ENCODE results near the gene MCM10.
"Not testable (repeated sequence)": the region's sequence is repeated elsewhere in the genome, so short reads cannot be mapped to it uniquely, and the experiment has no call there.

The MCM10 gene

GRCh38 chr10:13146379-13146778 lies 15.0 kb upstream of the MCM10 start:
- Mint-ChIP-seq H3K4me1 (no peaks in the 10 kb centered on the region), H3K9me3 (peaks cover 14% of the 10 kb centered on the region), H3K27ac (no peak overlapping the region), H3K4me3 (no peak overlapping the region), H3K36me3 (peaks cover 21% of the 10 kb centered on the region)
- DNase-seq (ENCODE audit: low spot score in 2 of 2) (no peak), ATAC-seq (no peak)

GRCh38 chr10:13147161-13147560 lies 14.2 kb upstream of the MCM10 start:
- H3K4me1 Mint-ChIP-seq = no peaks in the 10 kb centered on the region

GRCh38 chr10:13152296-13152695 lies 9.1 kb upstream of the MCM10 start:
- ATAC-seq = no peak
- H3K9me3 Mint-ChIP-seq = peaks cover 4% of the 10 kb centered on the region
- H3K36me3 Mint-ChIP-seq = no peaks in the 10 kb centered on the region
- no peak overlapping the region for H3K27ac Mint-ChIP-seq
- H3K4me3 Mint-ChIP-seq = no peak overlapping the region
- no peaks in the 10 kb centered on the region for H3K4me1 Mint-ChIP-seq
- no peak for DNase-seq (ENCODE audit: low spot score in 2 of 2)

More at GRCh38 chr10:13147161-13147560, 14.2 kb upstream of the MCM10 start:
- no peak overlapping the region for H3K27ac Mint-ChIP-seq
- peaks cover 14% of the 10 kb centered on the region for H3K9me3 Mint-ChIP-seq
- DNase-seq (ENCODE audit: low spot score in 2 of 2) (no peak), ATAC-seq (no peak)
- peaks cover 13% of the 10 kb centered on the region for H3K36me3 Mint-ChIP-seq
- no peak overlapping the region for H3K4me3 Mint-ChIP-seq

- H3K4me3 Mint-ChIP-seq; H3K27ac Mint-ChIP-seq; H3K9me3 Mint-ChIP-seq; H3K4me1 Mint-ChIP-seq; ATAC-seq; H3K36me3 Mint-ChIP-seq; DNase-seq (ENCODE audit: low spot score in 2 of 2): not testable (repeated sequence)
These were observed 5.5 kb upstream of the MCM10 start for GRCh38 chr10:13155860-13156259.

- Mint-ChIP-seq H3K4me1 (peaks cover 11% of the 10 kb centered on the region), H3K27ac (peak overlapping the region; percentile 82), H3K4me3 (peak overlapping the region; percentile 61), H3K9me3 (no peaks in the 10 kb centered on the region), H3K36me3 (no peaks in the 10 kb centered on the region)
- ATAC-seq = no peak
- DNase-seq (ENCODE audit: low spot score in 2 of 2) = no peak
These were observed 3.0 kb upstream of the MCM10 start for GRCh38 chr10:13158401-13158800.

GRCh38 chr10:13161857-13162271 lies 506 bp downstream of the MCM10 start:
- DNase-seq (ENCODE audit: low spot score in 2 of 2) (no peak), ATAC-seq (peak; percentile 20)
- H3K36me3 Mint-ChIP-seq = peaks cover 16% of the 10 kb centered on the region
- peaks cover 11% of the 10 kb centered on the region for H3K4me1 Mint-ChIP-seq
- no peaks in the 10 kb centered on the region for H3K9me3 Mint-ChIP-seq
- H3K27ac Mint-ChIP-seq = peak overlapping the region; percentile 74
- H3K4me3 Mint-ChIP-seq = peak overlapping the region; percentile 83

- peaks cover 11% of the 10 kb centered on the region for H3K4me1 Mint-ChIP-seq
- no peak for DNase-seq (ENCODE audit: low spot score in 2 of 2)
- ATAC-seq = no peak
These were observed 2.5 kb downstream of the MCM10 start for GRCh38 chr10:13163859-13164258.

GRCh38 chr10:13165177-13165576 lies 3.8 kb downstream of the MCM10 start:
- no peak for DNase-seq (ENCODE audit: low spot score in 2 of 2)
- peaks cover 22% of the 10 kb centered on the region for H3K36me3 Mint-ChIP-seq
- H3K4me3 Mint-ChIP-seq = no peak overlapping the region

More at GRCh38 chr10:13163859-13164258, 2.5 kb downstream of the MCM10 start:
- no peaks in the 10 kb centered on the region for H3K9me3 Mint-ChIP-seq
- H3K27ac Mint-ChIP-seq = no peak overlapping the region
- H3K4me3 Mint-ChIP-seq = no peak overlapping the region
- peaks cover 22% of the 10 kb centered on the region for H3K36me3 Mint-ChIP-seq

GRCh38 chr10:13167568-13167967 lies 6.2 kb downstream of the MCM10 start:
- DNase-seq (ENCODE audit: low spot score in 2 of 2) (no peak), ATAC-seq (no peak)
- Mint-ChIP-seq H3K27ac (no peak overlapping the region), H3K4me3 (no peak overlapping the region), H3K9me3 (no peaks in the 10 kb centered on the region), H3K4me1 (peaks cover under 1% of the 10 kb centered on the region), H3K36me3 (peaks cover 46% of the 10 kb centered on the region)

More at GRCh38 chr10:13165177-13165576, 3.8 kb downstream of the MCM10 start:
- H3K4me1 Mint-ChIP-seq = peaks cover 11% of the 10 kb centered on the region
- H3K9me3 Mint-ChIP-seq = no peaks in the 10 kb centered on the region
- no peak for ATAC-seq
- H3K27ac Mint-ChIP-seq = no peak overlapping the region

- Mint-ChIP-seq H3K4me1 (no peaks in the 10 kb centered on the region), H3K4me3 (no peak overlapping the region), H3K9me3 (no peaks in the 10 kb centered on the region), H3K27ac (no peak overlapping the region), H3K36me3 (peaks cover 58% of the 10 kb centered on the region)
- DNase-seq (ENCODE audit: low spot score in 2 of 2) (no peak), ATAC-seq (no peak)
These were observed 7.4 kb downstream of the MCM10 start for GRCh38 chr10:13168781-13169180.

GRCh38 chr10:13173616-13174015 lies 12.3 kb downstream of the MCM10 start:
- no peak overlapping the region for H3K27ac Mint-ChIP-seq
- H3K9me3 Mint-ChIP-seq = no peaks in the 10 kb centered on the region
- no peak for DNase-seq (ENCODE audit: low spot score in 2 of 2)
- H3K4me3 Mint-ChIP-seq = no peak overlapping the region
- no peaks in the 10 kb centered on the region for H3K4me1 Mint-ChIP-seq
- peaks cover 85% of the 10 kb centered on the region for H3K36me3 Mint-ChIP-seq
- ATAC-seq = no peak

GRCh38 chr10:13180788-13181187 lies 19.4 kb downstream of the MCM10 start:
- Mint-ChIP-seq H3K4me3 (no peak overlapping the region), H3K9me3 (no peaks in the 10 kb centered on the region), H3K36me3 (peaks cover 98% of the 10 kb centered on the region), H3K4me1 (no peaks in the 10 kb centered on the region), H3K27ac (no peak overlapping the region)
- ATAC-seq = peak; percentile 94
- DNase-seq (ENCODE audit: low spot score in 2 of 2) = peak in 1 of 2 donors; percentile 64

GRCh38 chr10:13182424-13182823 lies 21.1 kb downstream of the MCM10 start:
- H3K4me3 Mint-ChIP-seq = no peak overlapping the region
- H3K9me3 Mint-ChIP-seq = no peaks in the 10 kb centered on the region
- H3K36me3 Mint-ChIP-seq = peaks cover 98% of the 10 kb centered on the region
- H3K4me1 Mint-ChIP-seq = no peaks in the 10 kb centered on the region
- no peak overlapping the region for H3K27ac Mint-ChIP-seq
- DNase-seq (ENCODE audit: low spot score in 2 of 2) = no peak
- no peak for ATAC-seq

GRCh38 chr10:13183625-13184024 lies 22.3 kb downstream of the MCM10 start:
- Mint-ChIP-seq H3K4me3 (no peak overlapping the region), H3K36me3 (peaks cover 95% of the 10 kb centered on the region), H3K27ac (peak overlapping the region; percentile 1), H3K9me3 (no peaks in the 10 kb centered on the region), H3K4me1 (no peaks in the 10 kb centered on the region)
- DNase-seq (ENCODE audit: low spot score in 2 of 2) (no peak), ATAC-seq (no peak)

GRCh38 chr10:13184276-13184675 lies 22.9 kb downstream of the MCM10 start:
- Mint-ChIP-seq H3K36me3 (peaks cover 94% of the 10 kb centered on the region), H3K9me3 (no peaks in the 10 kb centered on the region), H3K4me3 (no peak overlapping the region), H3K27ac (peak overlapping the region; percentile 1), H3K4me1 (no peaks in the 10 kb centered on the region)
- ATAC-seq = no peak
- no peak for DNase-seq (ENCODE audit: low spot score in 2 of 2)

GRCh38 chr10:13184730-13185514 lies 23.6 kb downstream of the MCM10 start:
- H3K27ac Mint-ChIP-seq = no peak overlapping the region
- H3K4me1 Mint-ChIP-seq = no peaks in the 10 kb centered on the region
- no peaks in the 10 kb centered on the region for H3K9me3 Mint-ChIP-seq
- DNase-seq (ENCODE audit: low spot score in 2 of 2) (no peak), ATAC-seq (no peak)
- H3K4me3 Mint-ChIP-seq = no peak overlapping the region
- peaks cover 94% of the 10 kb centered on the region for H3K36me3 Mint-ChIP-seq
